ENCODE measurements around the gene VPS8.
"Not testable (repeated sequence)": the region's sequence is repeated elsewhere in the genome, so short reads cannot be mapped to it uniquely, and the experiment has no call there.

VPS8 gene

DNA sequence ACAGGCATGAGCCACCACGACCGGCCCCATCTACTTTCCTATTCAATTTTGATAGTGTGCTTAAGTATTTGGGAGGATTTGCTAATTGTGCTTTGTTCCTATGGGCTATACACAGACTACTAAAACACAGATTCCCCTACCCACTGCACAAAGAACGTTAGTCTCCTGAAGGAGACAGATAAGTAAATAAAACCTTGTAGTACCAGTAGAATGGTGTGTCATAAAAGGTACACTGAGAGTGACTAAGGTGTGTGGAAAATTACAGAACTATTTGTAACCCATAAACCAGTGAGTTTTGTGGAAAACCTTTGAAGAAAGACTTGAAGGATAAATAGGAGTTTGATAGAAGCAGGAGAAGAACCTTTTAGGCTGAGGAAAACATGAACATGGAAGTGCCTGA lies 158.2 kb downstream of the VPS8 start:
- Mint-ChIP-seq H3K27ac (no peak overlapping the region), H3K36me3 (ENCODE audit: low read depth) (peaks cover 86% of the 10 kb centered on the region), H3K9me3 (peaks cover 8% of the 10 kb centered on the region), H3K4me1 (ENCODE audit: low read depth) (peaks cover 10% of the 10 kb centered on the region), H3K4me3 (no peak overlapping the region), H3K27me3 (no peaks in the 10 kb centered on the region)
- DNase-seq: no peak

DNA sequence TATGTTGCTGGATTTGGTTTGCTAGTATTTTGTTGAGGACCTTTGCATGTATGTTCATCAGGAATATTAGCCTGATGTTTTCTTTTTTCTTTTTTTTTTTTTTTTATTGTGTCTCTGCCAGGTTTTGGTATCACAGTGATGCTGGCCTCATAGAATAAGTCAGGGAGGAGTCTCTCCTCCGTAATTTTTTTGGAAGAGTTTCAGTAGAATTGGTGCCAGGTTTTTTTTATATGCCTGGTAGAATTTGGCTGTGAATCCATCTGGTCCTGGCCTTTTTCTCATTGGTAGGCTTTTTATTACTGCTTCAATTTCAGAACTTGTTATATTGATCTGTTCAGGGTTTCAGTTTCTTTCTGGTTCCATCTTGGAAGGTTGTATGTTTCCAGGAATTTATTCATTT lies 165.8 kb downstream of the VPS8 start:
- DNase-seq: no peak
- no peaks in the 10 kb centered on the region for H3K27me3 Mint-ChIP-seq
- peaks cover 14% of the 10 kb centered on the region for H3K9me3 Mint-ChIP-seq
- peaks cover 2% of the 10 kb centered on the region for H3K4me1 Mint-ChIP-seq (ENCODE audit: low read depth)
- H3K4me3 Mint-ChIP-seq: no peak overlapping the region
- no peak overlapping the region for H3K27ac Mint-ChIP-seq
- peaks cover 82% of the 10 kb centered on the region for H3K36me3 Mint-ChIP-seq (ENCODE audit: low read depth)

- Mint-ChIP-seq H3K4me1 (ENCODE audit: low read depth) (peaks cover 2% of the 10 kb centered on the region), H3K27me3 (no peaks in the 10 kb centered on the region), H3K36me3 (ENCODE audit: low read depth) (peaks cover 78% of the 10 kb centered on the region), H3K27ac (no peak overlapping the region), H3K4me3 (no peak overlapping the region), H3K9me3 (peaks cover 4% of the 10 kb centered on the region)
- no peak for DNase-seq
These were observed 169.1 kb downstream of the VPS8 start for GRCh38 chr3:184981071-184981470.

- no peaks in the 10 kb centered on the region for H3K9me3 Mint-ChIP-seq
- peaks cover 2% of the 10 kb centered on the region for H3K4me1 Mint-ChIP-seq (ENCODE audit: low read depth)
- no peak overlapping the region for H3K27ac Mint-ChIP-seq
- H3K36me3 Mint-ChIP-seq (ENCODE audit: low read depth): peaks cover 76% of the 10 kb centered on the region
- no peaks in the 10 kb centered on the region for H3K27me3 Mint-ChIP-seq
- no peak for DNase-seq
- no peak overlapping the region for H3K4me3 Mint-ChIP-seq
These were observed 170.1 kb downstream of the VPS8 start for GRCh38 chr3:184982076-184982475.

GRCh38 chr3:184985586-184985985 lies 173.6 kb downstream of the VPS8 start:
- H3K27me3 Mint-ChIP-seq: no peaks in the 10 kb centered on the region
- no peak overlapping the region for H3K27ac Mint-ChIP-seq
- H3K4me1 Mint-ChIP-seq (ENCODE audit: low read depth): no peaks in the 10 kb centered on the region
- no peak for DNase-seq
- H3K4me3 Mint-ChIP-seq: no peak overlapping the region
- no peaks in the 10 kb centered on the region for H3K9me3 Mint-ChIP-seq
- H3K36me3 Mint-ChIP-seq (ENCODE audit: low read depth): peaks cover 77% of the 10 kb centered on the region

DNA sequence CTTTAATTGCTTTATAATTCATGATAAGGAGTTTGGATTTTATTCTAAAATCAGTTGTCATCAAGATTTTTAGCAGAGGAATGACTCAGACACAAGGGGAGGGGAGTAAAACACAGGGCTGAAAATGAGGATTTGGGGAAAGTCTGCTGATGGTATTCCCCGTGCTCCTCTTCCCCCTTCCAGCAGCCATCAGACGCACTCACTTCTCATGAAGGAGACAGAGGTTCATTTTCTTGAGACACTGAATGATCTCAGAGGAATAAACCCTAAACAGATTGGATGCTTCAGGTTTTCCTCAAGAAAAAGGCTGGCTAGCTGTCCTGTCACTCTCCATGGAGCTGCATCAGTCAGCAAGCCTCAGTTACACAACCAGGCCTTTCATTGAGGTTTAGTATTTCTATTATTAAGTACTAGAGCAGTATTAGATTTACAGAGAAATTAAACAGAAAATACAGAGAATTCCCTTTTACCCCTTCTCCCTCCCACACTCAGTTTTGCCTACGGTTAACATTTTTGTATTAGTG lies 174.5 kb downstream of the VPS8 start:
- no peak overlapping the region for H3K4me3 Mint-ChIP-seq
- H3K27me3 Mint-ChIP-seq: no peaks in the 10 kb centered on the region
- no peak overlapping the region for H3K27ac Mint-ChIP-seq
- no peaks in the 10 kb centered on the region for H3K4me1 Mint-ChIP-seq (ENCODE audit: low read depth)
- DNase-seq: no peak
- H3K9me3 Mint-ChIP-seq: no peaks in the 10 kb centered on the region
- H3K36me3 Mint-ChIP-seq (ENCODE audit: low read depth): peaks cover 75% of the 10 kb centered on the region

DNA sequence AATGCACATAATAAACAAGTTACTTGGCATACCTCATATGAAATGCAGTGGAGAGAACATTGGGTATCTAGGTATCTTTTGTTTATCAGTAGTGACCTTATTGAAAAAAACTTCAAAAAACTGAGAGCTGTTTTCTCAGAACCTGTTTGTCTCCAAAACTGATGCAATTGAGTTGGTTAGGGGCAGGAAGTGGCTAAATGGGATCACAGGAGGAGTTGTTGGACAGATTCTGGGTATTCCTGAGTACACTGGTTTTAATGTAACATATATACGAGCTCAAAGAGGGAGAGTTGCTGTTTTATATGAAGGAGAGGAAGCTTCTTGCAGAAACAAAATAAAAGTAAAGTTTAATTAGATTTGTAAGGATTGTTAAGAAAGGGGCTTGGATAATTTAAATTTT lies 181.4 kb downstream of the VPS8 start:
- Mint-ChIP-seq H3K4me1 (ENCODE audit: low read depth) (no peaks in the 10 kb centered on the region), H3K27ac (no peak overlapping the region)
- DNase-seq: no peak

GRCh38 chr3:185003876-185004275 lies 191.9 kb downstream of the VPS8 start:
- H3K36me3 Mint-ChIP-seq (ENCODE audit: low read depth): peaks cover 81% of the 10 kb centered on the region
- not testable (repeated sequence) for DNase-seq; H3K4me1 Mint-ChIP-seq (ENCODE audit: low read depth); H3K27me3 Mint-ChIP-seq; H3K4me3 Mint-ChIP-seq; H3K27ac Mint-ChIP-seq
- H3K9me3 Mint-ChIP-seq: peaks cover 13% of the 10 kb centered on the region

More for the DNA sequence above, 181.4 kb downstream of the VPS8 start:
- no peak overlapping the region for H3K4me3 Mint-ChIP-seq
- H3K9me3 Mint-ChIP-seq: no peaks in the 10 kb centered on the region
- H3K36me3 Mint-ChIP-seq (ENCODE audit: low read depth): peaks cover 33% of the 10 kb centered on the region
- H3K27me3 Mint-ChIP-seq: no peaks in the 10 kb centered on the region

DNA sequence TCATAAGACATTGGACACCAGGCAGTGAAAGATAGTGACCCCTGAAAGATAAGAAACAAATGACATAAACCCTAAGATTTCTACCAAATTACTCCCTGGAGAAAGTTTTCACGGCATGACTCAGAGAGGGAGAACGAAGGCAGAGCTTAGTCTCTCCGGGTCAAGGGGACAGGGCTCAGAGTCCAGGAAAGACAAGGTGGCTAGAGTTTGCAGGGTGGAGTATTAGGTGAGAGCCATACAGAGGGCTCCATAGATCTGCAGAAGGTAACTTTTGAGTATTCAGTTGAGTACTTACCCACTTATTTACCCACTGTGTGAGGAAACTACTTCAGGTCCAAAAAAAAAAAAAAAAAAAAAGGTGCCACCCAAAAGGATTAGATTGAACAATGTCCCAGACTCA lies 197.7 kb downstream of the VPS8 start:
- H3K27me3 Mint-ChIP-seq: no peaks in the 10 kb centered on the region
- no peak overlapping the region for H3K27ac Mint-ChIP-seq
- no peak overlapping the region for H3K4me3 Mint-ChIP-seq
- DNase-seq: no peak
- no peaks in the 10 kb centered on the region for H3K4me1 Mint-ChIP-seq (ENCODE audit: low read depth)
- peaks cover 29% of the 10 kb centered on the region for H3K9me3 Mint-ChIP-seq
- H3K36me3 Mint-ChIP-seq (ENCODE audit: low read depth): peaks cover 86% of the 10 kb centered on the region

DNA sequence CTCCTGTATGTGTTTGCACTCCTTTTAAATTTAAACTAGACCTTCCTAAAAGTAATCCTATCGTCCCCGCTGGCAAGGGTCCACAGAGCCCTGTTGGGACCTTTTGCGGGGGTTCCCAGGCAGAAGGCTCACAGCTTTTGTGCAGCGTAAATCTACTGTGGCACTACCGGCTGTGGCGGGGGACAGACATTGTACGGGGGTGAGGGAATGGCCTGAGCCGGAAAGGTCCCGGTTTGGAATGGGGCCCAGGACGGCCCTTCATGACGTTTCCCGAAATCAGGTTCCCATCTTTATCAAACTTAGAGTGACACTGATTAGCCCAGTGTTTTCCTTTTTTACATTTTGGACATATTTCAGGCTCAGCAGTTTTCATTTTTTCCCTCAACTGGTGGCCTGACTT lies 205.6 kb downstream of the VPS8 start:
- not testable (repeated sequence) for H3K4me1 Mint-ChIP-seq (ENCODE audit: low read depth); H3K4me3 Mint-ChIP-seq; H3K27ac Mint-ChIP-seq; DNase-seq; H3K27me3 Mint-ChIP-seq
- H3K9me3 Mint-ChIP-seq: peaks cover 25% of the 10 kb centered on the region
- H3K36me3 Mint-ChIP-seq (ENCODE audit: low read depth): peaks cover 83% of the 10 kb centered on the region

GRCh38 chr3:185017996-185018395 lies 206.0 kb downstream of the VPS8 start:
- H3K4me1 Mint-ChIP-seq (ENCODE audit: low read depth); H3K27me3 Mint-ChIP-seq; H3K27ac Mint-ChIP-seq; DNase-seq; H3K4me3 Mint-ChIP-seq: not testable (repeated sequence)
- Mint-ChIP-seq H3K36me3 (ENCODE audit: low read depth) (peaks cover 83% of the 10 kb centered on the region), H3K9me3 (peaks cover 25% of the 10 kb centered on the region)

GRCh38 chr3:185021256-185021655 lies 209.3 kb downstream of the VPS8 start:
- no peaks in the 10 kb centered on the region for H3K27me3 Mint-ChIP-seq
- no peaks in the 10 kb centered on the region for H3K4me1 Mint-ChIP-seq (ENCODE audit: low read depth)
- H3K9me3 Mint-ChIP-seq: peaks cover 19% of the 10 kb centered on the region
- H3K4me3 Mint-ChIP-seq: no peak overlapping the region
- no peak overlapping the region for H3K27ac Mint-ChIP-seq
- peaks cover 80% of the 10 kb centered on the region for H3K36me3 Mint-ChIP-seq (ENCODE audit: low read depth)
- no peak for DNase-seq

DNA sequence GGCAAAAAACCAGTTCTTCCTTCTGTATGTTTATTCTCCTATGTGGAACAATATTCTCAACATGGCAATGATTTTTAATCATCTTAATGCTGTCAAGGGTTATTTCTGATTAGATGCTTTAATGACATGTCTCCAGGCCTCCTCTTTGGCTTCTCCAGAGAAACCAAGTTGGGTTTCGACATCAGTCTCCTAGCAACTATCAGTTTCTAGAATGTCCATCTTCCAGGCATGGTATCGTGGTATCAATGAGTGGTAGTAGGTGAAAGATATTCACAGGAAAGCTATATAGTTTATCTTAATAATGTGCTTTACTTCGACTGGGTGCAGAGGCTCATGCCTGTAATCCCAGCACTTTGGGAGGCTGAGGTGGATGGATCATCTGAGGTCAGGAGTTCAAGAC lies 212.4 kb downstream of the VPS8 start:
- H3K27ac Mint-ChIP-seq: no peak overlapping the region
- peaks cover 72% of the 10 kb centered on the region for H3K36me3 Mint-ChIP-seq (ENCODE audit: low read depth)
- DNase-seq: no peak
- H3K4me1 Mint-ChIP-seq (ENCODE audit: low read depth): no peaks in the 10 kb centered on the region
- no peak overlapping the region for H3K4me3 Mint-ChIP-seq
- H3K9me3 Mint-ChIP-seq: no peaks in the 10 kb centered on the region
- H3K27me3 Mint-ChIP-seq: no peaks in the 10 kb centered on the region

- Mint-ChIP-seq H3K4me3 (no peak overlapping the region), H3K36me3 (ENCODE audit: low read depth) (peaks cover 72% of the 10 kb centered on the region), H3K4me1 (ENCODE audit: low read depth) (no peaks in the 10 kb centered on the region), H3K27ac (no peak overlapping the region), H3K27me3 (no peaks in the 10 kb centered on the region), H3K9me3 (no peaks in the 10 kb centered on the region)
- no peak for DNase-seq
These were observed 213.0 kb downstream of the VPS8 start for GRCh38 chr3:185024966-185025365.

DNA sequence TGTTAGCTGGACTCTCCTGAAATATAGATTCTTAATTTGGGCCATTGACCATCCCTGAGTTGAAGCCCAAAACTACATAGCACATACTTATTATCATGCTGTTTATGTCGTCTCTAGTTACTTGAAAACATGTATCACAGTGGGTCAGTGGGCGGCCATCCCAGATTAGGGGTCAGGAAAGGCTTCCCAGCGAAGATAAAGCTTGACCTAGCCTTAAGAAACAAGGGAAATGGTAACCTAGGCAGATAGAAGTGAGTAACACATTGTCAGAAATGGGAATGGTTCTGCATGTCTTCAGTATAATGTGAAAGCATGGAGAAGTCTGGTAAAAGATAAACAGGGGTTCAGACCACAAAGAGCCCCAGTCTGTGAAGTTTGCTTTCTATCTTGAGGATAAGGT lies 216.2 kb downstream of the VPS8 start:
- H3K4me3 Mint-ChIP-seq: no peak overlapping the region
- peaks cover 82% of the 10 kb centered on the region for H3K36me3 Mint-ChIP-seq (ENCODE audit: low read depth)
- peaks cover 7% of the 10 kb centered on the region for H3K9me3 Mint-ChIP-seq
- H3K27ac Mint-ChIP-seq: no peak overlapping the region
- no peak for DNase-seq
- H3K4me1 Mint-ChIP-seq (ENCODE audit: low read depth): no peaks in the 10 kb centered on the region
- no peaks in the 10 kb centered on the region for H3K27me3 Mint-ChIP-seq

DNA sequence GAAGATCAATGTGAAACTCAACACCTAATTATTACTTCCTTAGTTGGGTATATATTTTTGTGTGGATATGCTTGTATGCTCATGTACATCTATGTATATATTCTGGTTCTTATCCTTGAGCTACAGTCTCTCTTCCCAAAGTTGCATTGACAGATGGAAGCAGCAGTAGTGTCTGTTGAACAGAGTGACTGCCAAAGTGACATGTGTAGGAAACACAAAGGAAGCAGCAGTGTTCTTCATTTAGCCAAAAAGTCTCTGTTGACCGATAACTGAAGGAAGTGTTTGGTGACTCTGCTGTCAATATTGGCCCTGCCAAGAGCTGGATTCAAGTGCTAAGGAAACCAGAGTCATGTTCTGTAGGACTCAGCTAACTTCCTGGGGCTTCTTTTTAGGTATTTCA lies 217.1 kb downstream of the VPS8 start:
- Mint-ChIP-seq H3K4me1 (ENCODE audit: low read depth) (no peaks in the 10 kb centered on the region), H3K9me3 (peaks cover 13% of the 10 kb centered on the region)
- DNase-seq: no peak

More for the DNA sequence above, 217.1 kb downstream of the VPS8 start:
- Mint-ChIP-seq H3K27ac (no peak overlapping the region), H3K36me3 (ENCODE audit: low read depth) (peaks cover 86% of the 10 kb centered on the region), H3K4me3 (no peak overlapping the region), H3K27me3 (no peaks in the 10 kb centered on the region)
